ENCODE measurements around the gene CSNK2A1. TPM values are rescaled to one million over a fixed set of nuclear protein-coding genes. Genes with fewer than 3 reads are reported as not detected.

The CSNK2A1 gene
- polyA plus RNA-seq, 1 donor from 2014 or later = 255 TPM

- H3F3A ChIP-seq (ENCODE audit: insufficient read depth, low read length, poor library complexity, severe bottlenecking) = no peaks in the 10 kb centered on the region
- peaks cover 12% of the 10 kb centered on the region for H3K36me3 ChIP-seq (ENCODE audit: insufficient read depth, low read length)
- H4K20me1 ChIP-seq (ENCODE audit: insufficient read depth) = no peaks in the 10 kb centered on the region
- H3K9ac ChIP-seq (ENCODE audit: low read length) = no peak overlapping the region
- H2AFZ ChIP-seq (ENCODE audit: low read depth, low read length) = no peak overlapping the region
- H3K27me3 ChIP-seq (ENCODE audit: insufficient read depth, low read depth, low read length) = no peaks in the 10 kb centered on the region
- no peak overlapping the region for H3K4me3 ChIP-seq (ENCODE audit: low read length)
- H3K4me2 ChIP-seq (ENCODE audit: low read length) = no peak overlapping the region
- no peaks in the 10 kb centered on the region for H3K9me2 ChIP-seq (ENCODE audit: insufficient read depth, low read length)
- H3K9me3 ChIP-seq (ENCODE audit: low read length) = no peaks in the 10 kb centered on the region
- H3K27ac ChIP-seq (ENCODE audit: low read length) = no peak overlapping the region
- TF ChIP-seq EP300 (conservative IDR thresholded peaks at IDR 0.05; ENCODE audit: poor library complexity, severe bottlenecking) (no peak), MXI1 (conservative IDR thresholded peaks at IDR 0.05; ENCODE audit: poor library complexity, severe bottlenecking) (no peak), TAF1 (IDR thresholded peaks at IDR 0.05; ENCODE audit: low read depth) (no peak), POLR2AphosphoS5 (IDR thresholded peaks at IDR 0.05) (no peak), REST (IDR thresholded peaks at IDR 0.05; ENCODE audit: borderline replicate concordance) (no peak), RAD21 (conservative IDR thresholded peaks at IDR 0.05) (no peak), EZH2 (IDR thresholded peaks at IDR 0.05; ENCODE audit: borderline replicate concordance, insufficient read depth, low read length, poor library complexity, severe bottlenecking) (no peak), CTCF (IDR thresholded peaks at IDR 0.05; ENCODE audit: poor library complexity, severe bottlenecking) (no peak), SMC3 (conservative IDR thresholded peaks at IDR 0.05; ENCODE audit: poor library complexity) (no peak)
- no peaks in the 10 kb centered on the region for H3K79me2 ChIP-seq (replicated peaks; ENCODE audit: insufficient read depth, low read length)
These were observed 104.8 kb downstream of the CSNK2A1 start for GRCh38 chr20:438571-439469.

GRCh38 chr20:437787-438486 lies 105.7 kb downstream of the CSNK2A1 start:
- H3K36me3 ChIP-seq (ENCODE audit: insufficient read depth, low read length) = peaks cover 12% of the 10 kb centered on the region
- H3F3A ChIP-seq (ENCODE audit: insufficient read depth, low read length, poor library complexity, severe bottlenecking) = no peaks in the 10 kb centered on the region
- no peaks in the 10 kb centered on the region for H4K20me1 ChIP-seq (ENCODE audit: insufficient read depth)
- no peak overlapping the region for H3K4me3 ChIP-seq (ENCODE audit: low read length)
- no peak overlapping the region for H2AFZ ChIP-seq (ENCODE audit: low read depth, low read length)
- no peak overlapping the region for H3K27ac ChIP-seq (ENCODE audit: low read length)
- H3K4me2 ChIP-seq (ENCODE audit: low read length) = no peak overlapping the region
- no peaks in the 10 kb centered on the region for H3K79me2 ChIP-seq (replicated peaks; ENCODE audit: insufficient read depth, low read length)
- no peak for TF ChIP-seq TAF1 (IDR thresholded peaks at IDR 0.05; ENCODE audit: low read depth)
- no peak for TF ChIP-seq MXI1 (conservative IDR thresholded peaks at IDR 0.05; ENCODE audit: poor library complexity, severe bottlenecking)
- TF ChIP-seq EZH2 (IDR thresholded peaks at IDR 0.05; ENCODE audit: borderline replicate concordance, insufficient read depth, low read length, poor library complexity, severe bottlenecking) = no peak
- TF ChIP-seq RAD21 (conservative IDR thresholded peaks at IDR 0.05) = no peak
- TF ChIP-seq SMC3 (conservative IDR thresholded peaks at IDR 0.05; ENCODE audit: poor library complexity) = no peak
- no peak for TF ChIP-seq REST (IDR thresholded peaks at IDR 0.05; ENCODE audit: borderline replicate concordance)
- TF ChIP-seq CTCF (IDR thresholded peaks at IDR 0.05; ENCODE audit: poor library complexity, severe bottlenecking) = no peak
- TF ChIP-seq EP300 (conservative IDR thresholded peaks at IDR 0.05; ENCODE audit: poor library complexity, severe bottlenecking) = no peak
- no peak for TF ChIP-seq POLR2AphosphoS5 (IDR thresholded peaks at IDR 0.05)
- no peaks in the 10 kb centered on the region for H3K27me3 ChIP-seq (ENCODE audit: insufficient read depth, low read depth, low read length)
- no peak overlapping the region for H3K9ac ChIP-seq (ENCODE audit: low read length)
- H3K9me2 ChIP-seq (ENCODE audit: insufficient read depth, low read length) = no peaks in the 10 kb centered on the region
- no peaks in the 10 kb centered on the region for H3K9me3 ChIP-seq (ENCODE audit: low read length)
